GM12878 (cell line): ENCODE measurements around the gene ATXN1L.
"Not testable (repeated sequence)": the region's sequence is repeated elsewhere in the genome, so short reads cannot be mapped to it uniquely, and the experiment has no call there.

Source experiments
- CTCF ChIP-seq, 3 experiments: IDR thresholded peaks in 2 of 3; conservative IDR thresholded peaks in 1 of 3; 2 replicates each; pipeline ENCODE4 v1.5.1; 2011; ENCODE audit warnings: low read depth in 3 of 3, low read length in 3 of 3, mild to moderate bottlenecking in 3 of 3, control low read depth in 2 of 3, moderate library complexity in 2 of 3, inconsistent platforms in 1 of 3, mixed read lengths in 1 of 3; ENCODE audit not compliant: control insufficient read depth in 2 of 3, insufficient read depth in 1 of 3; ENCODE audit errors: extremely low read depth in 1 of 3
- TARDBP ChIP-seq: IDR thresholded peaks from 2 replicates; pipeline ENCODE4 v1.6.1; 2016; ENCODE audit warnings: borderline replicate concordance

- not testable (repeated sequence) for TF ChIP-seq CTCF (IDR thresholded peaks at IDR 0.05 in 2 of 3, conservative IDR thresholded peaks at IDR 0.05 in 1 of 3; ENCODE audit: control insufficient read depth in 2 of 3, extremely low read depth in 1 of 3, insufficient read depth in 1 of 3, low read depth in 3 of 3, low read length in 3 of 3); TARDBP
Measured at GRCh38 chr16:71831698-71832097, 14.1 kb upstream of the ATXN1L start.
